HepG2 (cell line): ENCODE measurements around the gene ZBTB7B. TPM values are rescaled to one million over a fixed set of nuclear protein-coding genes. Genes with fewer than 3 reads are reported as not detected.

Source experiments
- CENPT ChIP-seq: sonication (generic); formaldehyde crosslinking; IDR thresholded peaks from 2 replicates; pipeline ENCODE4 v1.8.0; 2022; ENCODE audit warnings: low read depth, mild to moderate bottlenecking, moderate library complexity, missing genetic modification reagents
- CERS6 ChIP-seq: sonication (generic); formaldehyde crosslinking; IDR thresholded peaks from 2 replicates; pipeline ENCODE4 v1.5.0; 2020; ENCODE audit warnings: missing genetic modification reagents
- GATAD1 ChIP-seq: IDR thresholded peaks from 2 replicates; pipeline ENCODE4 v1.6.1; 2016; ENCODE audit warnings: missing genetic modification reagents, missing compliant biosample characterization
- HNRNPK ChIP-seq: fragments of 200-400 bp; formaldehyde crosslinking; IDR thresholded peaks from 2 replicates; pipeline ENCODE4 v1.6.1; 2018; ENCODE audit warnings: low read length, low read depth, moderate library complexity, mild to moderate bottlenecking; ENCODE audit not compliant: poor library complexity, severe bottlenecking
- JUN ChIP-seq: sonication (generic); formaldehyde crosslinking; IDR thresholded peaks from 2 replicates; pipeline ENCODE4 v1.4.0; 2020; ENCODE audit warnings: mild to moderate bottlenecking, missing genetic modification reagents
- KDM5B ChIP-seq: sonication (generic); formaldehyde crosslinking; IDR thresholded peaks from 2 replicates; pipeline ENCODE4 v1.4.0; 2020; ENCODE audit warnings: missing genetic modification reagents, mild to moderate bottlenecking, borderline replicate concordance
- KLF9 ChIP-seq: IDR thresholded peaks from 2 replicates; pipeline ENCODE4 v1.6.1; 2016; ENCODE audit warnings: low read depth
- NRL ChIP-seq: sonication (generic); formaldehyde crosslinking; IDR thresholded peaks from 2 replicates; pipeline ENCODE4 v1.5.0; 2020; ENCODE audit warnings: missing genetic modification reagents, mild to moderate bottlenecking, moderate library complexity, borderline replicate concordance
- SATB2 ChIP-seq: sonication (generic); formaldehyde crosslinking; IDR thresholded peaks from 2 replicates; pipeline ENCODE4 v1.5.0; 2020; ENCODE audit warnings: missing genetic modification reagents
- SCMH1 ChIP-seq: sonication (generic); formaldehyde crosslinking; IDR thresholded peaks from 2 replicates; pipeline ENCODE4 v1.9.0; 2021; ENCODE audit warnings: missing genetic modification reagents, mild to moderate bottlenecking, borderline replicate concordance
- SETDB1 ChIP-seq: sonication (generic); formaldehyde crosslinking; IDR thresholded peaks from 2 replicates; pipeline ENCODE4 v1.5.1; 2020; ENCODE audit warnings: missing genetic modification reagents, mild to moderate bottlenecking, borderline replicate concordance
- SIX4 ChIP-seq: sonication (generic); formaldehyde crosslinking; IDR thresholded peaks from 2 replicates; pipeline ENCODE4 v1.4.0; 2020; ENCODE audit warnings: missing genetic modification reagents
- SMAD1 ChIP-seq: sonication (generic); formaldehyde crosslinking; IDR thresholded peaks from 2 replicates; pipeline ENCODE4 v1.4.0; 2020; ENCODE audit warnings: missing genetic modification reagents, low read depth, mild to moderate bottlenecking, borderline replicate concordance
- SMAD9 ChIP-seq: sonication (generic); formaldehyde crosslinking; IDR thresholded peaks from 2 replicates; pipeline ENCODE4 v1.5.1; 2020; ENCODE audit warnings: mild to moderate bottlenecking, missing genetic modification reagents
- THAP7 ChIP-seq: sonication (generic); formaldehyde crosslinking; IDR thresholded peaks from 2 replicates; pipeline ENCODE4 v1.8.1; 2023; ENCODE audit warnings: mild to moderate bottlenecking, missing genetic modification reagents
- ZBTB2 ChIP-seq: sonication (generic); formaldehyde crosslinking; IDR thresholded peaks from 2 replicates; pipeline ENCODE4 v1.8.0; 2022; ENCODE audit warnings: low read depth, missing genetic modification reagents
- ZEB1 ChIP-seq: IDR thresholded peaks from 2 replicates; pipeline ENCODE4 v1.6.1; 2012; ENCODE audit warnings: mild to moderate bottlenecking, low read depth, inconsistent platforms; ENCODE audit not compliant: insufficient replicate concordance
- ZFP91 ChIP-seq: sonication (generic); formaldehyde crosslinking; IDR thresholded peaks from 2 replicates; pipeline ENCODE4 v1.9.0; 2022; ENCODE audit warnings: missing genetic modification reagents, mild to moderate bottlenecking, borderline replicate concordance
- ZMAT5 ChIP-seq: sonication (generic); formaldehyde crosslinking; IDR thresholded peaks from 2 replicates; pipeline ENCODE4 v1.5.0; 2020; ENCODE audit warnings: mild to moderate bottlenecking, low read depth, missing genetic modification reagents, borderline replicate concordance
- ZNF232 ChIP-seq: sonication (generic); formaldehyde crosslinking; IDR thresholded peaks from 2 replicates; pipeline ENCODE4 v1.4.0; 2020; ENCODE audit warnings: missing genetic modification reagents, borderline replicate concordance
- ZNF263 ChIP-seq: sonication (generic); formaldehyde crosslinking; IDR thresholded peaks from 2 replicates; pipeline ENCODE4 v1.4.0; 2020; ENCODE audit warnings: missing genetic modification reagents
- ZNF792 ChIP-seq: IDR thresholded peaks from 2 replicates; pipeline ENCODE4 v1.6.1; 2016
- ZXDC ChIP-seq: sonication (generic); formaldehyde crosslinking; IDR thresholded peaks from 2 replicates; pipeline ENCODE4 v1.5.0; 2020; ENCODE audit warnings: mild to moderate bottlenecking, missing genetic modification reagents
- polyA plus RNA-seq, 8 experiments: library from polyadenylated mRNA; depleted of rRNA in 3 of 8; stranded (reverse) in 7 of 8; unstranded in 1 of 8; fragments of >200 nt; fragmentation: Illumina TruSeq in 4 of 8; extraction: Trizol in 4 of 8; gene quantifications; 2 replicates each; pipeline versions ENCODE4 v1.2.1 to v1.2.3, GENCODE V29; 2011 to 2016; ENCODE audit warnings: low read depth in 4 of 8, missing spikeins in 1 of 8, mixed read lengths in 1 of 8; ENCODE audit not compliant: insufficient read depth in 1 of 8
- total RNA-seq, 5 experiments: library from RNA; depleted of rRNA; stranded (reverse); fragments of >200 nt; fragmentation: Illumina TruSeq; extraction: Trizol; gene quantifications; 2 replicates each; pipeline ENCODE4 v1.2.3, GENCODE V29; 2016; ENCODE audit warnings: low read depth in 1 of 5

ZBTB7B gene
- total and polyA plus RNA-seq, 2 of the 13 experiments (the other 11 are each of a cell fraction or from before 2014, with no cell fraction given), result 15.5 to 17.5 TPM

GRCh38 chr1:155003227-155003765 lies 694 bp downstream of the ZBTB7B start (continued):
- TF ChIP-seq ZXDC (CRISPR knock-in tag) (no peak), SMAD1 (no peak), THAP7 (CRISPR knock-in tag) (no peak), ZBTB2 (CRISPR knock-in tag) (0 out of 2 replicates have a peak, but pooled peaks have one; percentile 27), CENPT (CRISPR knock-in tag) (no peak), HNRNPK (no peak), ZNF232 (CRISPR knock-in tag) (no peak), ZMAT5 (no peak), SMAD9 (CRISPR knock-in tag) (no peak), SCMH1 (CRISPR knock-in tag) (no peak), GATAD1 (CRISPR knock-in tag) (no peak; the same call in 1 of the 2 replicates), ZEB1 (no peak), ZNF263 (CRISPR knock-in tag) (no peak), NRL (no peak), SIX4 (CRISPR knock-in tag) (no peak), CERS6 (CRISPR knock-in tag) (no peak), ZFP91 (peak; percentile 64; the same call in 1 of the 2 replicates), SETDB1 (no peak), JUN (CRISPR knock-in tag) (no peak), KLF9 (CRISPR knock-in tag) (no peak), SATB2 (CRISPR knock-in tag) (no peak), ZNF792 (no peak), KDM5B (CRISPR knock-in tag) (0 out of 2 replicates have a peak, but pooled peaks have one; percentile 2)
